GM23338 (cell line): ENCODE results near the gene DYNLRB1. TPM values are rescaled to one million over a fixed set of nuclear protein-coding genes. Genes with fewer than 3 reads are reported as not detected.

ENCODE experiments used
- ATAC-seq: fragments of 200-7000 bp; cut with Tn5 transposase; 3 replicates; pipeline ENCODE4 v1.9.1; 2020
- DNase-seq: peaks from one replicate; pipeline ENCODE4 v3.0.0-alpha.2; 2015; ENCODE audit warnings: low spot score
- H2AFZ ChIP-seq: fragments of 200-600 bp; sonication (generic); 2 replicates; pipeline ENCODE4 v1.8.0; 2016; ENCODE audit warnings: antibody characterized with exemption, mild to moderate bottlenecking, moderate library complexity
- H3F3A ChIP-seq: fragments of 200-600 bp; sonication (generic); replicated peaks from 2 replicates; pipeline ENCODE4 v1.8.0; 2017; ENCODE audit warnings: antibody characterized with exemption, mixed run types, low read depth
- H3K27ac ChIP-seq: fragments of 200-600 bp; sonication (generic); 2 replicates; pipeline ENCODE4 v1.6.1; 2016; ENCODE audit warnings: low read depth
- H3K27me3 ChIP-seq: fragments of 200-600 bp; sonication (generic); 2 replicates; pipeline ENCODE4 v1.8.0; 2016; ENCODE audit warnings: mild to moderate bottlenecking, mixed run types, moderate library complexity; ENCODE audit not compliant: insufficient read depth
- H3K36me3 ChIP-seq: fragments of 200-600 bp; sonication (generic); 2 replicates; pipeline ENCODE4 v1.8.0; 2016; ENCODE audit warnings: mild to moderate bottlenecking; ENCODE audit not compliant: insufficient read depth
- H3K4me1 ChIP-seq: fragments of 200-600 bp; sonication (generic); 2 replicates; pipeline ENCODE4 v1.8.0; 2016; ENCODE audit warnings: mild to moderate bottlenecking, moderate library complexity; ENCODE audit not compliant: insufficient read depth
- H3K4me2 ChIP-seq: fragments of 200-600 bp; sonication (generic); 2 replicates; pipeline ENCODE4 v1.7.1; 2017; ENCODE audit warnings: mixed run types
- H3K4me3 ChIP-seq: fragments of 200-600 bp; sonication (generic); 2 replicates; pipeline ENCODE4 v1.6.1; 2016; ENCODE audit warnings: mixed run types
- H3K79me2 ChIP-seq: fragments of 200-600 bp; sonication (generic); replicated peaks from 2 replicates; pipeline ENCODE4 v1.8.0; 2017; ENCODE audit warnings: mild to moderate bottlenecking; ENCODE audit not compliant: insufficient read depth
- H3K9me2 ChIP-seq: fragments of 200-600 bp; sonication (generic); 2 replicates; pipeline ENCODE4 v1.8.0; 2017; ENCODE audit not compliant: insufficient read depth
- H4K20me1 ChIP-seq: fragments of 200-600 bp; sonication (generic); replicated peaks from 2 replicates; pipeline ENCODE4 v1.8.0; 2017; ENCODE audit warnings: mild to moderate bottlenecking; ENCODE audit not compliant: insufficient read depth
- H3K27ac Mint-ChIP-seq: 2 replicates; pipeline ENCODE4 v1.8.0; 2020; ENCODE audit warnings: inconsistent platforms, mild to moderate bottlenecking, moderate library complexity, mixed read lengths
- H3K27me3 Mint-ChIP-seq: 3 replicates; pipeline ENCODE4 v1.8.0; 2022; ENCODE audit warnings: low read depth, mild to moderate bottlenecking, moderate library complexity, mixed read lengths, inconsistent platforms; ENCODE audit not compliant: insufficient read depth, poor library complexity
- H3K36me3 Mint-ChIP-seq: 3 replicates; pipeline ENCODE4 v1.8.0; 2021; ENCODE audit warnings: low read depth, mild to moderate bottlenecking, inconsistent platforms, moderate library complexity, mixed read lengths
- H3K4me1 Mint-ChIP-seq: 3 replicates; pipeline ENCODE4 v1.8.0; 2020; ENCODE audit warnings: mild to moderate bottlenecking, inconsistent platforms, mixed read lengths
- H3K4me3 Mint-ChIP-seq: 3 replicates; pipeline ENCODE4 v1.8.0; 2021; ENCODE audit warnings: moderate library complexity, mild to moderate bottlenecking, inconsistent platforms, mixed read lengths
- H3K9me3 Mint-ChIP-seq: 3 replicates; pipeline ENCODE4 v1.8.0; 2020; ENCODE audit warnings: moderate library complexity, mild to moderate bottlenecking, inconsistent platforms, mixed read lengths
- EZH2 ChIP-seq: fragments of 200-600 bp; sonication (generic); IDR thresholded peaks from one replicate; pipeline ENCODE4 v1.8.0; 2017; ENCODE audit warnings: antibody characterized with exemption, mild to moderate bottlenecking, low read depth; ENCODE audit not compliant: unreplicated experiment
- NANOG ChIP-seq: IDR thresholded peaks from 2 replicates; pipeline ENCODE4 v1.6.1; 2016; ENCODE audit warnings: antibody characterized with exemption, borderline replicate concordance
- POLR2AphosphoS5 ChIP-seq: IDR thresholded peaks from 2 replicates; pipeline ENCODE4 v1.6.1; 2016; ENCODE audit warnings: antibody characterized with exemption, low read depth
- STAT1 ChIP-seq: IDR thresholded peaks from one replicate; pipeline ENCODE4 v1.6.1; 2016; ENCODE audit warnings: antibody characterized with exemption; ENCODE audit not compliant: unreplicated experiment
- ZNF114 ChIP-seq: fragments of 250-450 bp; sonication (Bioruptor Pico); IDR thresholded peaks from 2 replicates; pipeline ENCODE4 v1.5.0; 2020; ENCODE audit warnings: mild to moderate bottlenecking, moderate library complexity
- ZNF331 ChIP-seq: fragments of 250-450 bp; sonication (Bioruptor Pico); IDR thresholded peaks from 2 replicates; pipeline ENCODE4 v1.5.0; 2020; ENCODE audit warnings: low read depth, mild to moderate bottlenecking, moderate library complexity
- polyA plus RNA-seq: library from polyadenylated mRNA; unstranded; fragments of >200 nt; fragmentation: Nextera tagmentation; extraction: Ambion mirVana; gene quantifications from 2 replicates; pipeline ENCODE4 v1.2.1, GENCODE V29; 2016
- total RNA-seq: library from RNA; depleted of rRNA; stranded (reverse); fragments of >200 nt; shearing (Covaris generic); gene quantifications from 2 replicates; pipeline ENCODE4 v1.2.3, GENCODE V29; 2014
- TF ChIP-seq, protein P1 (sequence below), 2 experiments: fragments of 200-600 bp in 1 of 2; sonication (generic) in 1 of 2; conservative IDR thresholded peaks; 2 replicates each; pipeline versions ENCODE4 v1.5.1 to v1.6.1; 2016 to 2017; ENCODE audit warnings: antibody characterized with exemption in 2 of 2, low read depth in 2 of 2, mild to moderate bottlenecking in 2 of 2, moderate library complexity in 1 of 2
- TF ChIP-seq, protein P2 (sequence below): IDR thresholded peaks from 2 replicates; pipeline ENCODE4 v1.6.1; 2016; ENCODE audit warnings: antibody characterized with exemption
- TF ChIP-seq, protein P3 (sequence below): IDR thresholded peaks from one replicate; pipeline ENCODE4 v1.6.1; 2018; ENCODE audit warnings: antibody characterized with exemption; ENCODE audit not compliant: unreplicated experiment

DYNLRB1 gene
- total and polyA plus RNA-seq, 2 experiments from 2014 or later, result 107 to 376 TPM

DNA sequence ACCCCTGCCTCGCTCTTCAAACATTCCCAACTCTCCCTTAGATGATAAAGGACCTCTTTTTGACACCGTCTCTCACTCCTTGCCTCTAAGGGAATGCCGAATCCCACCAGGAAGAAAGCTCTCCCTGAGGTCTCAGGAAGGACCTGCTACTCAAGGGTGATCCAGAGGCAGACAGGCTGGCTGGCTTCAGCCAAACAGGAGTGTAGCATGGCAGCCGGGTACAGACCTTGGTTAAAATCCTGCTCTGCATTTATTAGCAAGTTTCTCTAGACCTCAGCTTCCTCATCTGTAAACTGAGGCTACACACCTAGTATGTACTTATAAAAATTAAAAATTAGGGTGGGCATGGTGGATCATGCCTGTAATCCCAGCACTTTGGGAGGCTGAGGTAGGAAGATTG is 59.5 kb downstream of the DYNLRB1 start (continued):
- TF ChIP-seq, protein P1, sequence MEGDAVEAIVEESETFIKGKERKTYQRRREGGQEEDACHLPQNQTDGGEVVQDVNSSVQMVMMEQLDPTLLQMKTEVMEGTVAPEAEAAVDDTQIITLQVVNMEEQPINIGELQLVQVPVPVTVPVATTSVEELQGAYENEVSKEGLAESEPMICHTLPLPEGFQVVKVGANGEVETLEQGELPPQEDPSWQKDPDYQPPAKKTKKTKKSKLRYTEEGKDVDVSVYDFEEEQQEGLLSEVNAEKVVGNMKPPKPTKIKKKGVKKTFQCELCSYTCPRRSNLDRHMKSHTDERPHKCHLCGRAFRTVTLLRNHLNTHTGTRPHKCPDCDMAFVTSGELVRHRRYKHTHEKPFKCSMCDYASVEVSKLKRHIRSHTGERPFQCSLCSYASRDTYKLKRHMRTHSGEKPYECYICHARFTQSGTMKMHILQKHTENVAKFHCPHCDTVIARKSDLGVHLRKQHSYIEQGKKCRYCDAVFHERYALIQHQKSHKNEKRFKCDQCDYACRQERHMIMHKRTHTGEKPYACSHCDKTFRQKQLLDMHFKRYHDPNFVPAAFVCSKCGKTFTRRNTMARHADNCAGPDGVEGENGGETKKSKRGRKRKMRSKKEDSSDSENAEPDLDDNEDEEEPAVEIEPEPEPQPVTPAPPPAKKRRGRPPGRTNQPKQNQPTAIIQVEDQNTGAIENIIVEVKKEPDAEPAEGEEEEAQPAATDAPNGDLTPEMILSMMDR (conservative IDR thresholded peaks at IDR 0.05; ENCODE audit: low read depth in 2 of 2), result no peak
- TF ChIP-seq NANOG, result no peak
- TF ChIP-seq, protein P2, sequence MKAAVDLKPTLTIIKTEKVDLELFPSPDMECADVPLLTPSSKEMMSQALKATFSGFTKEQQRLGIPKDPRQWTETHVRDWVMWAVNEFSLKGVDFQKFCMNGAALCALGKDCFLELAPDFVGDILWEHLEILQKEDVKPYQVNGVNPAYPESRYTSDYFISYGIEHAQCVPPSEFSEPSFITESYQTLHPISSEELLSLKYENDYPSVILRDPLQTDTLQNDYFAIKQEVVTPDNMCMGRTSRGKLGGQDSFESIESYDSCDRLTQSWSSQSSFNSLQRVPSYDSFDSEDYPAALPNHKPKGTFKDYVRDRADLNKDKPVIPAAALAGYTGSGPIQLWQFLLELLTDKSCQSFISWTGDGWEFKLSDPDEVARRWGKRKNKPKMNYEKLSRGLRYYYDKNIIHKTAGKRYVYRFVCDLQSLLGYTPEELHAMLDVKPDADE, result no peak
- TF ChIP-seq, protein P3, sequence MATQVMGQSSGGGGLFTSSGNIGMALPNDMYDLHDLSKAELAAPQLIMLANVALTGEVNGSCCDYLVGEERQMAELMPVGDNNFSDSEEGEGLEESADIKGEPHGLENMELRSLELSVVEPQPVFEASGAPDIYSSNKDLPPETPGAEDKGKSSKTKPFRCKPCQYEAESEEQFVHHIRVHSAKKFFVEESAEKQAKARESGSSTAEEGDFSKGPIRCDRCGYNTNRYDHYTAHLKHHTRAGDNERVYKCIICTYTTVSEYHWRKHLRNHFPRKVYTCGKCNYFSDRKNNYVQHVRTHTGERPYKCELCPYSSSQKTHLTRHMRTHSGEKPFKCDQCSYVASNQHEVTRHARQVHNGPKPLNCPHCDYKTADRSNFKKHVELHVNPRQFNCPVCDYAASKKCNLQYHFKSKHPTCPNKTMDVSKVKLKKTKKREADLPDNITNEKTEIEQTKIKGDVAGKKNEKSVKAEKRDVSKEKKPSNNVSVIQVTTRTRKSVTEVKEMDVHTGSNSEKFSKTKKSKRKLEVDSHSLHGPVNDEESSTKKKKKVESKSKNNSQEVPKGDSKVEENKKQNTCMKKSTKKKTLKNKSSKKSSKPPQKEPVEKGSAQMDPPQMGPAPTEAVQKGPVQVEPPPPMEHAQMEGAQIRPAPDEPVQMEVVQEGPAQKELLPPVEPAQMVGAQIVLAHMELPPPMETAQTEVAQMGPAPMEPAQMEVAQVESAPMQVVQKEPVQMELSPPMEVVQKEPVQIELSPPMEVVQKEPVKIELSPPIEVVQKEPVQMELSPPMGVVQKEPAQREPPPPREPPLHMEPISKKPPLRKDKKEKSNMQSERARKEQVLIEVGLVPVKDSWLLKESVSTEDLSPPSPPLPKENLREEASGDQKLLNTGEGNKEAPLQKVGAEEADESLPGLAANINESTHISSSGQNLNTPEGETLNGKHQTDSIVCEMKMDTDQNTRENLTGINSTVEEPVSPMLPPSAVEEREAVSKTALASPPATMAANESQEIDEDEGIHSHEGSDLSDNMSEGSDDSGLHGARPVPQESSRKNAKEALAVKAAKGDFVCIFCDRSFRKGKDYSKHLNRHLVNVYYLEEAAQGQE, result no peak
- no peak for TF ChIP-seq STAT1
- no peak for TF ChIP-seq EZH2
- TF ChIP-seq ZNF114, result no peak
- no peak for TF ChIP-seq POLR2AphosphoS5

- H3K4me1 ChIP-seq, result no peaks in the 10 kb centered on the region
- H3K4me2 ChIP-seq, result no peak overlapping the region
- H3K36me3 ChIP-seq, result no peaks in the 10 kb centered on the region; the same call in 1 of the 2 replicates
- no peak for DNase-seq
- H3K27me3 ChIP-seq, result no peaks in the 10 kb centered on the region
- no peaks in the 10 kb centered on the region for H4K20me1 ChIP-seq
- H3K9me2 ChIP-seq, result no peaks in the 10 kb centered on the region
- no peaks in the 10 kb centered on the region for H3K4me1 Mint-ChIP-seq
- no peaks in the 10 kb centered on the region for H3K27me3 Mint-ChIP-seq
- no peak overlapping the region for H3K4me3 Mint-ChIP-seq
- no peaks in the 10 kb centered on the region for H3K9me3 Mint-ChIP-seq
- no peak for ATAC-seq
- H3K79me2 ChIP-seq, result no peaks in the 10 kb centered on the region
- peaks cover 9% of the 10 kb centered on the region; the same call in 2 of the 3 replicates for H3K36me3 Mint-ChIP-seq
- H3F3A ChIP-seq, result no peaks in the 10 kb centered on the region
- no peak overlapping the region for H2AFZ ChIP-seq
- TF ChIP-seq EZH2 (no peak), NANOG (no peak), ZNF331 (no peak), STAT1 (no peak), ZNF114 (no peak)
- TF ChIP-seq, protein P3, result no peak
- TF ChIP-seq, protein P1 (conservative IDR thresholded peaks at IDR 0.05; ENCODE audit: low read depth in 2 of 2), result no peak
- TF ChIP-seq, protein P2, result no peak
- H3K27ac ChIP-seq, result no peak overlapping the region
- H3K4me3 ChIP-seq, result no peak overlapping the region
- H3K27ac Mint-ChIP-seq, result no peak overlapping the region
These were observed 60.8 kb downstream of the DYNLRB1 start for GRCh38 chr20:34577061-34577460.
